ENCODE measurements around the gene KCND3.

GRCh38 chr1:111805251-111805650 lies 184.2 kb downstream of the KCND3 start:
- TF ChIP-seq PATZ1 (CRISPR knock-in tag; IDR thresholded peaks at IDR 0.05; ENCODE audit: borderline replicate concordance) (no peak), ZFP30 (CRISPR knock-in tag; IDR thresholded peaks at IDR 0.05) (no peak), ISL1 (CRISPR knock-in tag; IDR thresholded peaks at IDR 0.05) (no peak), GLIS3 (CRISPR knock-in tag; IDR thresholded peaks at IDR 0.05) (no peak), TOX (CRISPR knock-in tag; IDR thresholded peaks at IDR 0.05; ENCODE audit: borderline replicate concordance) (no peak), ARNTL (CRISPR knock-in tag; IDR thresholded peaks at IDR 0.05; ENCODE audit: borderline replicate concordance, low read depth) (no peak), ZNF565 (CRISPR knock-in tag; conservative IDR thresholded peaks at IDR 0.05; ENCODE audit: low read depth) (no peak), TSHZ2 (CRISPR knock-in tag; IDR thresholded peaks at IDR 0.05) (no peak), ESRRG (CRISPR knock-in tag; IDR thresholded peaks at IDR 0.05) (no peak), CREB5 (CRISPR knock-in tag; IDR thresholded peaks at IDR 0.05; ENCODE audit: low read depth) (no peak)

Data from SK-N-SH treated with all-trans-retinoic acid at 6 μM for 48 hours (cell line).